HG03095 (cell line): ENCODE data around the gene FUZ.

Source experiments
- ATAC-seq: cut with Tn5 transposase; IDR thresholded peaks from one replicate; pipeline ENCODE4 v1.9.1; 2021; ENCODE audit warnings: moderate library complexity; ENCODE audit not compliant: unreplicated experiment

Gene FUZ

DNA sequence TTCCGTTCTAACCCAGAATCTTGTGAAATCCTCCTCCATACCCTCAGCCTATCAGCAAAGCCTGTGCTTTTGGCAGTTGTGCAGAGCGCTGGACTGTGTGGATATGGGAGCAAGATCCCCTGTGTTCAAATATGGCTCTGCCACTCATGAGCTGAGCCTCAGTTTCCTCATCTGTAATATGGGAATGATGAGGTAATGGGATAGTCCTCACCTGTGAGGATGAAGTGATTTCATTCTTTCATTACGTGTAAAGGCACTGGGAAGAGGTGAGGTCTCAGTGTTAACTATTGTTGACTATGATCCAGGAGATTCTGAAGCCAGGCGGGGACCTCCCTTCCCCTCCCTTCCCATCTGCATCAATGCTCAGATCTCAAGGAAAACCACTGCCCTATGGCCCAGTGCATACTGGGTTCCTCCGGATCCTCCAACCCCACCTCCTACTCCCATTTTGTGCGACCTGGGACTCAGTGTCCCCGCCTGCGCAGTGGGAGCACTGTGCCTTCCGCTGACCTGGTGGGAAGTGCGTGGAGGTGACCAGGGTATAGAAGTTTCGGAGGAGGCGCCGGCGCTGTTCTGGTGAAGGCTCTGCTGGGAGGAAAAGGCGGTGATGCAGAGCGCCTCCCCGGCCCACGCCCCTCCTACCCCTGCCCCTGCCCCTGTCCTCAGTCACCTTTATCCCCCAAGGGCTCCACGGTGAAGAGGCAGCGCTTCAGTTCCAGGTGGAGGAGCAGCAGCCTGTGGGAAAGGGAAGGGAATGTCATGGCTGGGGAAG is 5.0 kb downstream of the FUZ start:
- ATAC-seq, result no peak

DNA sequence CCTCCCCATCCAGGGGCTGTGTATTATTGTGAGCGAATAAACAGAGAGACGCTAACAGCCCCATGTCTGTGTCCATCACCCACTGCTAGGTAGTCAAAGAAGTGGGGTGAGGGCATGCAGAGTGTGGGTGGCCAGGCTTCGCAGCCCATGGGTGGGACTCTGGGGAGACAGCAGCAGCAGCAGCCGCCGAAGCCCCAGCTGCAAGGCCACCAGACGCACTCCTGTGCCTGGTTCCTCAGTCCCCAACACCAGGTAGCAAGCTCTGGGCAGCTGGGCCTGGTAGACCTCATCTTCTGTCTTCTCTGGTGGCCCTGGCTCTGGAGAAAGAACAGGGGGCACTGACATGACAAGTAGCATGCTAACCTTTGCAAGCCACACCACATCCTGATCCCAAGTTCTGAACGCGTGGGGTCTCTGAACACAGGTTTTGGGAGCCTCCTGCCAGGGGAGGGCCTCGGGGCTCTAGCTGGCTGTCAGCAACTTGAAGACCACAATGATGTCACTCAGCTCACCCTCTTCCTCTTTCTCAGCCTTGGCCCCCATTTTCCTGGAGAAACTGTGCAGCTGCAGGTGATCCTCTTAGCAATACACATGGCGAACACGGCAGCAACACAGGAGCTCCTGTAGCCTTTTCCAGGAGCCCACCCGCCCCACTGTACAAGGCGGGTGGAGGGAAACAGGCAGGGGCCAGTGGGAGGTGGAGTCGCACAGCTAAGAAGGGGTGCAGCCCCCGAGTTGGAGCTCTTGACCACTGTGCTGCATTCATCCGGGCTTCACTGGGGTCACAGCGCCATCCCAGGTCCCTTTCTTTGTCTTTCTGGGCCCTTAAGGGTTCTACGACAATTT is 5.8 kb downstream of the FUZ start:
- ATAC-seq, result no peak

DNA sequence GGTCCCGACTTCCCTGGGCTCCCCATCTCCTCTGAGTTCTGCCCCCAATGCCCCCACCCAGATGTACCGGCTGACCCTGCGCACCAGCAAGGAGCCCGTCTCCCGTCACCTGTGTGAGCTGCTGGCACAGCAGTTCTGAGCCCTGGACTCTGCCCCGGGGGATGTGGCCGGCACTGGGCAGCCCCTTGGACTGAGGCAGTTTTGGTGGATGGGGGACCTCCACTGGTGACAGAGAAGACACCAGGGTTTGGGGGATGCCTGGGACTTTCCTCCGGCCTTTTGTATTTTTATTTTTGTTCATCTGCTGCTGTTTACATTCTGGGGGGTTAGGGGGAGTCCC is 6.5 kb downstream of the FUZ start:
- ATAC-seq, result no peak

DNA sequence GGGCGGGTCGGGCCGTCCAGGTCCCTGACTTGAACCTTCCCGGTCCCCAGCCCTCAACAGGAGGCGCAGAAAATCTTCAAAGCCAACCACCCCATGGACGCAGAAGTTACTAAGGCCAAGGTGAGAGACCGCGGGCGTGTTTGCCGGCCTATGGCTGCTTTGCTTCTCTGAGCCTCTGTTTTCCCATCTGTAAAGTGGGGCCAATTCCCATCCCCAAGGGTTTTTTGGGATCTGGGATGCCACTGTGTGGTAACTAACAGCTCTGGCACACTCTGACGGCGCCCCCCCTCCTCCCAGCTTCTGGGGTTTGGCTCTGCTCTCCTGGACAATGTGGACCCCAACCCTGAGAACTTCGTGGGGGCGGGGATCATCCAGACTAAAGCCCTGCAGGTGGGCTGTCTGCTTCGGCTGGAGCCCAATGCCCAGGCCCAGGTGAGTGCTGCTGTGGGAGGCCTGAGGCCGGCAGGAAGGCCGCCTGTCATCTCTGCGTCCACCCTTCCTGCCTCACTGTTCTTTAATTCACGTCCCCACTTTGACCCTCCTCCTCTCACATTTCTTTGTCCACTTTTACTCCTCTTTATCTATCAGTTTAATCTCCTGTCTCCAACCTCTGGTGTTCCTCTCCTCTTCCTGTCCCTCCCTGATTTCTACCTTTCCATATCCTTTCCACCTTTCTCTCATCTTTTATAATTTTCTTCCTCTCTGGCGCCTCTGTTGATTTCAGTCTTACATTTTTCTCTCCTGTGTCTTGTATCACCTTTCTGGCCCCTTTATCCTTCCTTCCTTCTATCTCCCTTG is 7.1 kb downstream of the FUZ start:
- ATAC-seq, result no peak

DNA sequence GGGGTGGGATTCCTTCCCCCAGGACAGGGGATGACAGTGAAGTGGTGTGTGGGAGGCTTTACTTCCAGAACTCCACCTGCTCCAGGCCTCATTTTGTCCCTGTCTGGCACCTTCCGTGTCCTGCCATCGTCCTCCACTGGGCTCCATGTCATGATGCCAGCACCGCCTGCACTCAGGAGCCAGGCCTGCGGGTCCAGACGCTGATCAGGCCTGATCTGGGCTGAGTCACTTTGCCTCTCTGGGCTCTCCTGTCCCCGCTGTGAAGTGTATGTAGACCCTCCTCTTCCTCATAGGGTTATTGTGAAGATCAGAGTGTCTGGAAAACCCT is 9.6 kb downstream of the FUZ start:
- ATAC-seq, result no peak

DNA sequence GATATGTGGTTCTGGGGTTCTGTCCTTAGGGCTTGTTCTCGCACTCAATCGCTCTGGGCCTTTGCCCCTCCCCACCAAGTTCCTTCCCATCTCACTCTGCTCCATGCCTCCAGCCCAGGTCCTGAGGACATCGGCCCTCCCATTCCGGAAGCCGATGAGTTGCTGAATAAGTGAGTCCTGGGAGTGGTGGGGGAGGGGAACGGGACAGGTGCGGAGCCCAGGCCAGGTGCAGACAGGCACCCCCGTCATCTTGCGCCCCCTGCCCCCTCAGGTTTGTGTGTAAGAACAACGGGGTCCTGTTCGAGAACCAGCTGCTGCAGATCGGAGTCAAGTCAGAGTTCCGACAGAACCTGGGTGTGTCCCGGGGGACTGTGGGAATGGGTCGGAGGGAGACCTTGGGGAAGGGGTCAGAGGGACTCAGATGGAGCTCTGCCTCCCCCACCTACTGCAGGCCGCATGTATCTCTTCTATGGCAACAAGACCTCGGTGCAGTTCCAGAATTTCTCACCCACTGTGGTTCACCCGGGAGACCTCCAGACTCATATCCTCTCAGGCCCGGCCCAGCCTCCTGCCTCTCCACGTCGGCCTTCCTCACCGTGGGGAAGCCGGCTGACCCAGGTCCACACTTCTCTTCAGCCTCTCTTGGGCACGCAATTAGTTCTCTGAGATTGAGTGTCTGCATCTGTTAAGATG is 10.1 kb downstream of the FUZ start:
- no peak for ATAC-seq

DNA sequence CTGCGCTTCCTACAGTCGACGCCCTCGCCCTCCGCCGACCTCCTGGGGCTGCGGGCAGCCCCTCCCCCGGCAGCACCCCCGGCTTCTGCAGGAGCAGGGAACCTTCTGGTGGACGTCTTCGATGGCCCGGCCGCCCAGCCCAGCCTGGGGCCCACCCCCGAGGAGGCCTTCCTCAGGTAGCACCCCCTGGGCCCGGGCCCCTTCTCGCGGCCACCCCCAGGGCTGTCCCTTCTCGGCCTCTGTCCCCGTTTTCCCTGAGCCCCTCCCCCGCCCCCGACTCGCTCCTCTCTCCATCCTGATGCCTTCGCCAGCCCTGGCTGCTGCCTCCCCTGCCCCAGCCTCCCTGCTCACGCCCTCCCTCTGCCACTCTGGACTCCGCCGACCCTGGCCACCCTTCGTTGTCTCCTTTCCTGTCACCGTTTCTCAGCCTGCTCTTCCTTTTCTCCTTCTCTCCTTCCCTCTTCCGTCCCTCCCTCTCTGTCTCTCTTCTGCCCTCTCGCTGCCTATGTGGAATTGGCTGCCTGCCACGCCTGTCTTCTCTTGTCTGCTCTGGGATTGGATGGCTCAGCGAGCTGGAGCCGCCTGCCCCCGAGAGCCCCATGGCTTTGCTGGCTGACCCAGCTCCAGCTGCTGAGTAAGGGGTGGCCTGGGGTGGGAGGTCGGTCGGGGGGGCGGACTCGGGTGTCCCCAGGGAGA is 11.0 kb downstream of the FUZ start:
- ATAC-seq, result no peak

DNA sequence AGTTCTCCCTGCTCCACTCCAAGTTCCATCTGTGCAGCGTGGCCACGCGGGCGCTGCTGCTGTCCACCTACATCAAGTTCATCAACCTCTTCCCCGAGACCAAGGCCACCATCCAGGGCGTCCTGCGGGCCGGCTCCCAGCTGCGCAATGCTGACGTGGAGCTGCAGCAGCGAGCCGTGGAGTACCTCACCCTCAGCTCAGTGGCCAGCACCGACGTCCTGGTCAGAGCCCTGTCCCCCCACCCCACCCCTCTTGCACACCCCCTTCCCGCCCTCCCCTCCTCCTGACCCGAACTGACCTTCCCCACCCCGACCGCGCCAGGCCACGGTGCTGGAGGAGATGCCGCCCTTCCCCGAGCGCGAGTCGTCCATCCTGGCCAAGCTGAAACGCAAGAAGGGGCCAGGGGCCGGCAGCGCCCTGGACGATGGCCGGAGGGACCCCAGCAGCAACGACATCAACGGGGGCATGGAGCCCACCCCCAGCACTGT is 11.6 kb downstream of the FUZ start:
- no peak for ATAC-seq

DNA sequence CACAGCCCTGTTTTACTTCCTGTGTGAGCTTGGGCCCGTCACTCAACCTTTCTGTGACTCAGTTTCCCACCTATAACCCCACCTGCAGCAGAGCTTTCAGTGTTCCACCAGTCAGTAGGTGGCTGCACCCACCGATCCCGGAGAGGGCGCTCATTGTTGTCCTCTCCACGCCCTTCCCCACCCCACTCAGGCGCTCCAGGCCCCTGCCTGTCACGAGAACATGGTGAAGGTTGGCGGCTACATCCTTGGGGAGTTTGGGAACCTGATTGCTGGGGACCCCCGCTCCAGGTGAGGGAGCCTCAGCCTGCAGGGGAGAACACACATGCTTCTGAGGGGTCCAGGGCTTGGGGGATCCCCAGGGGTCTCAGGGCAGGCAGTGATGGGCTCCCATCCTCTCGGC is 12.3 kb downstream of the FUZ start:
- ATAC-seq, result no peak

DNA sequence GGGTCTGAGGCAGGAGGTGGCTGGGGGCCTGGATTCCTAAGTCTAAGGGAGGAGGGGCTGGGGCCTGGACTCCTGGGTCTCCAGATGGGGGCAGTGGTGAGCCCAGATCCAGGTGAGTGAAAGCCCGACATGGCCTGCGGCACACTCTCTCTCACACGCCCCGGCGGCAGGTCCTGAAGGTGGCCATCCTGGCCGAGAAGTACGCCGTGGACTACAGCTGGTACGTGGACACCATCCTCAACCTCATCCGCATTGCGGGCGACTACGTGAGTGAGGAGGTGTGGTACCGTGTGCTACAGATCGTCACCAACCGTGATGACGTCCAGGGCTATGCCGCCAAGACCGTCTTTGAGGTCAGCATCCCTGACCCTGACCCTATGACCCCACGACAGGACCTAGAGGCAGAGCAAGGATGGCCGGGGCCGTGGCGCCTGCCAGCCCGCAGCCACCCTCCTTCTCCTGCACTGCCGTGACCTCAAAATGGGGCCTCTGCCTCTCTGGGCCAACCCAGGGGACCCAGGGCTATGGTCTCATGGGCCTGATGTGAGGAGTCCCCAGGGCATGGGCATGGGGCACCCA is 13.2 kb downstream of the FUZ start:
- no peak for ATAC-seq

DNA sequence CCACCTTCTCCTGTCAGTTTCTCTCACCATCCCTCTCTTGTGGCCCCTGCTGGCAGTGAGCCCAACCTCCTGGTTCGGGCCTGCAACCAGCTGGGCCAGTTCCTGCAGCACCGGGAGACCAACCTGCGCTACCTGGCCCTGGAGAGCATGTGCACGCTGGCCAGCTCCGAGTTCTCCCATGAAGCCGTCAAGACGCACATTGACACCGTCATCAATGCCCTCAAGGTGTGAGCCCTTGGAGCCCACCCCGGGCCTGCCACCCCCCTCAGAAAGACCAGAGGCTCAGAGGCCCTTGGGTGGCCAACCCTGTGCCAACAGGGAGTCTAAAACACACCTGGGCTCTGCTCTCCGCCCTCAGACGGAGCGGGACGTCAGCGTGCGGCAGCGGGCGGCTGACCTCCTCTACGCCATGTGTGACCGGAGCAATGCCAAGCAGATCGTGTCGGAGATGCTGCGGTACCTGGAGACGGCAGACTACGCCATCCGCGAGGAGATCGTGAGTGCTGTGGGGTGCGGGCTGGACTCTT is 13.8 kb downstream of the FUZ start:
- no peak for ATAC-seq

DNA sequence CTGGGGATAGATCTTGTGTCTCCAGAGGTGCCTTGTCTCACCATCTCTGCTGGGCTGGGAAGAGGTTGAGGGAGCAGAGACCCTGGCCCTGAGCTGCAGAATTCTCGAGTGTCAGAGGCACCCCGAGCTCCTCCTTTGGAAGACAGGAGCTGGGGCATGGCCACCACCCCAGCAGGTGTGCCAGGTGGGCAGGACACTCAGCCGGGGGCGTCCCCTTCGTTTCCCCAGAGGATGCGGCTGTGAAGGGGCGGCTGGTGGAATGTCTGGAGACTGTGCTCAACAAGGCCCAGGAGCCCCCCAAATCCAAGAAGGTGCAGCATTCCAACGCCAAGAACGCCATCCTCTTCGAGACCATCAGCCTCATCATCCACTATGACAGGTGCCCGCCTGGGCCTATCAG is 14.5 kb downstream of the FUZ start:
- ATAC-seq, result no peak

DNA sequence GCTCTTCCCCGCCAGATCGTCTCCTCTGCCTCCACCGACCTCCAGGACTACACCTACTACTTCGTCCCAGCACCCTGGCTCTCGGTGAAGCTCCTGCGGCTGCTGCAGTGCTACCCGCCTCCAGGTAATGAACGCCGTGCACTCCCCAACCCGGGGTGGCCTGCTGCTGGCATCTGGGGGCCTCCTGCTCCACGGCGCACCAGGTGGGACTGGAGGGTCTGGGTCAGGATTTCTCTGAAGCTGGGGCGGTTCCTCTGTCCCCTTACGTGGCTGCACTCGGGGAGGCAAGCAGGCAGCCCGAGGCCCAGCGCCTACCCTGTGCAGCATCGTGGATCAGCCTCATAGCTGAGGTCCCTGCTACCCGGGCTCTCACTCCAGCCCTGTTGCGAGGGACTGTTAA is 17.5 kb downstream of the FUZ start:
- ATAC-seq, result no peak

DNA sequence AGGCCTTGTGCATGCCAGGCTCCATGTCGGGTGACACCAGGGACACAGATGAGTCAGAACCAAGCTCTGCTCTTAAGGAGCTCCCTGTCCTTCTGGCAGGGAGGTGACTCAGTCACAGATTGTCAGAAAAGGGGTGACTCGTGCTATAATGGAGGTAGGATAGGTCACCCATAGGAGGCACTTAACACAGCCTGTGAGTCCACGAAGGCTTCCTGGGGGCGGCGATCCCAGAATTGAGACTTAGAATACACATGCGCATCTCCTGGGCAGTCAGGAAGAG is 19.6 kb downstream of the FUZ start:
- no peak for ATAC-seq

DNA sequence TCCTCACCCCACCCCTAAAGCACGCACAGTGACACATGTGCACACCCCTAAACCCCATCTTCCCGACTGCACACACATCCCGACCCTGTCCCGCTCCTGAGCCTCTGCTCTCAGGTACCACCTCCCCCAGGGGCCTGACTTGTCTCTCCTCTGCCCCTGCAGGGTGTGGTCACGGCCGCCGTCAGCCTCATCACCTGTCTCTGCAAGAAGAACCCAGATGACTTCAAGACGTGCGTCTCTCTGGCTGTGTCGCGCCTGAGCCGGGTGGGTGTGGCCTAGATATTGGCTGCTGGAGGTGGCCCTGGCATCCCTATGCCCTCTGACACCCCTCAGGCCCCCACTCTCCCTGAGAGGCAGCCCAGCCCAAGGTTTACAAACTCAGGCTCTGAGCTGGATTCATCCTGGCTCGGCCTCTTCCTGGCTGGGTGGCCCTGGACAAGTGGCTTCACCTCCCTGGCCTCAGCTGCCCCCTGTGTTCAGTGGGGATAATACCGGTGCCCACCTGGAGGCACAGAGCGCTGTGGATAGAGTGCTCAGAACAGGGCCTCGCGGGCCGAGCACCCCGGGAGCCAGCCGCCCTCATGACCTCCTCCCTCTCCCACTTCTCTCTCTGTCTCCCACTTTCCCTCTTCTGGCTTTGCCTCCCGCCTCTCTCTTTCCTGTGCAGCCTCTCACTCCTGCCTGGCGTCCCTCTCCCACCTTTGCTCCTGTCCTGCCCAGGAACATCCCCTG is 20.1 kb downstream of the FUZ start:
- no peak for ATAC-seq

DNA sequence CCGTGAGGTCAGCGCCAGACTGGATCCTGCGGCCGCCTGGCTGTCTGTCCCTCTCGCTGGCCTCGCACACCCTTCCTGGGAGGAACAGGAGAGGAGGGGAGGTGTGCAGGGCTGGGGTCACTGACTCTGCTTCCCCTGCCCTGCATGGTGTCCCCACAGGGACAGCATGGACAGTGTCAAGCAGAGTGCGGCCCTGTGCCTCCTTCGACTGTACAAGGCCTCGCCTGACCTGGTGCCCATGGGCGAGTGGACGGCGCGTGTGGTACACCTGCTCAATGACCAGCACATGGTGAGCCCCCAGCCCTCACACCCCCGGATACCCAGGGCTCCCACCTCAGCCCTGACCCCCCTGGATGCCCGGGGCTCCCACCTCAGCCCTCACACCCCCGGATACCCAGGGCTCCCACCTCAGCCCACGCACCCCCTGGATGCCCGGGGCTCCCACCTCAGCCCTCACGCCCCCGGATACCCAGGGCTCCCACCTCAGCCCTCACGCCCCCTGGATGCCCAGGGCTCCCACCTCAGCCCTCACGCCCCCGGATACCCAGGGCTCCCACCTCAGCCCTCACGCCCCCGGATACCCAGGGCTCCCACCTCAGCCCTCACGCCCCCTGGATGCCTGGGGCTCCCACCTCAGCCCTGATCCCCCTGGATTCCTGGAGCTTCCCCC is 21.2 kb downstream of the FUZ start:
- ATAC-seq, result no peak

DNA sequence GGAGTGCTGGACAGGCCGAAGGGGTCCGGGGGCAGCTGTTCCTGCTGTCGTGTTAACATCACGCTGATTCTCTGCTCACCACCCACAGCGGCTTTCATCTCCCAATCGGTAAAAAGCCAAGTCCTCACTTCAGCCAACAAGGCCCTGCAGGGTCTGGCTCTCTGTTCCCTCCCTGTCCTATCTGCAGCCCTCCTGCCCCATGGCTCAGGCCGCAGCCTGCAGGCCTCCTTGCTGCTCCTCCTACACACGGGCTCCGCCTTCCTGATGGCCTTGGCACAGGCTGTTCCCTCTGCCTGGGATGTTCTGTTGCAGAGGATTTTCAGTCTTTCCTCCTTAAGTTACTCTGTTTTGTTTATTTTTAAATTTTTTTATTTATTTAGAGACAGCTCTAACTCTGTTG is 22.2 kb downstream of the FUZ start:
- ATAC-seq, result no peak

DNA sequence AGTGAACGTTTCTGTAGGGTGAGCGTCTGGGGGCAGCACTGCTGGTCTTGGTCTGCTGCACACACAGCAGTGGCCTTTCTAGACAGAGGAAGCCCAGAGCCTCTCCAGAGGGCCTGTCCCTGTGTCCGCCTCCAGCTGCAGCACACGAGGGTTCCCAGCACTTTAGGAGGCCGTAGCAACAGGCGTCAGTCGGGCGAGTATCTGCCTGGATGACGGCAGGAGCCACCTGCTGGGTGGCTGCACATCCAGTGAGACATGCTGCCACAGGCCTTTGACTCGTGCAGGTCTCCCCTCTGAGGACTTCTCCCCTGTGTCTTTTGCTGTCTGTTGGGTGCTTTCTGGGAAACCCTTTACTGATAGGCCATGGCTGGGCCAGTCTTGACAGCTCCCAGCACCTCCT is 24.2 kb downstream of the FUZ start:
- ATAC-seq, result no peak

DNA sequence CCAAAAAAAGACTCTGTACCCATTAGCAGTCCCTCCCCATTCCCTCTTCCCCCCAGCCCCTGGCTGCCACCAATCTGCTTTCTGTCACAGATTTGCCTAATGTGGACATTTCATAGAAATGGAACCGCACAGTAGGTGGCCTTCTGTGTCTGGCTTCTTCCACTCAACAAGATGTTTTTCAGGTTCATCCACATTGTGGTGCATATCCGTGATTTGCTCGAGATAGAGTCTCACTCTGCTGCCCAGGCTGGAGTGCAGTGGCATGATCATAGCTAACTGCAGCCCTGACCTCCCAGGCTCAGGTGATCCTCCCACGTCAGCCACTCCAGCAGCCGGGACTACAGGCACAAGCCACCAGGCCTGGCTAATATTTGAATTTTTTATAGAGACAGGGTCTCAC is 25.3 kb downstream of the FUZ start:
- ATAC-seq, result no peak
